Mesenchymal stem cell (in vitro differentiated cells and primary cell): Measurements from ENCODE around the gene TGFBR3L. TPM values are rescaled to one million over a fixed set of nuclear protein-coding genes. Genes with fewer than 3 reads are reported as not detected.

Experiments used
- DNase-seq: peaks from one replicate; pipeline ENCODE4 v3.0.0-alpha.2; 2013
- H2AFZ ChIP-seq: one replicate; pipeline ENCODE4 v1.6.1; 2013; ENCODE audit warnings: low read depth, mild to moderate bottlenecking, control low read depth, inconsistent platforms, low read length, moderate library complexity
- H2AK5ac ChIP-seq: 2 replicates; pipeline ENCODE4 v1.6.1; 2013; ENCODE audit warnings: low read length, moderate library complexity, mild to moderate bottlenecking, inconsistent platforms; ENCODE audit not compliant: severe bottlenecking
- H2BK120ac ChIP-seq: one replicate; pipeline ENCODE4 v1.6.1; 2013; ENCODE audit warnings: low read depth, mild to moderate bottlenecking, inconsistent platforms, low read length, moderate library complexity
- H2BK12ac ChIP-seq, 2 experiments: one replicate each; pipeline ENCODE4 v1.6.1; 2013; ENCODE audit warnings: inconsistent platforms in 2 of 2, low read length in 2 of 2, mild to moderate bottlenecking in 2 of 2, moderate library complexity in 2 of 2, control low read depth in 1 of 2
- H2BK15ac ChIP-seq: one replicate; pipeline ENCODE4 v1.6.1; 2013; ENCODE audit warnings: mild to moderate bottlenecking, low read depth, inconsistent platforms; ENCODE audit not compliant: poor library complexity, severe bottlenecking
- H2BK5ac ChIP-seq: 2 replicates; pipeline ENCODE4 v1.6.1; 2013; ENCODE audit warnings: low read depth, mild to moderate bottlenecking, low read length, control low read depth, inconsistent platforms; ENCODE audit not compliant: poor library complexity, severe bottlenecking
- H3K14ac ChIP-seq, 2 experiments: one replicate each; pipeline ENCODE4 v1.6.1; 2013; ENCODE audit warnings: inconsistent platforms in 2 of 2, low read length in 2 of 2, control low read depth in 1 of 2, mild to moderate bottlenecking in 1 of 2, moderate library complexity in 1 of 2
- H3K18ac ChIP-seq, 2 experiments: one replicate each; pipeline ENCODE4 v1.6.1; 2013; ENCODE audit warnings: inconsistent platforms in 2 of 2, low read length in 2 of 2, control low read depth in 1 of 2, low read depth in 1 of 2, mild to moderate bottlenecking in 1 of 2
- H3K23ac ChIP-seq, 2 experiments: one replicate each; pipeline ENCODE4 v1.6.1; 2013; ENCODE audit warnings: inconsistent platforms in 2 of 2, low read length in 2 of 2, mild to moderate bottlenecking in 2 of 2, moderate library complexity in 2 of 2, control low read depth in 1 of 2
- H3K27ac ChIP-seq: 2 replicates; pipeline ENCODE4 v1.5.1; 2013; ENCODE audit warnings: mild to moderate bottlenecking, moderate library complexity, low read length, control low read depth, inconsistent platforms; ENCODE audit not compliant: poor library complexity, severe bottlenecking
- H3K27me3 ChIP-seq, 2 experiments: 2 replicates each; pipeline versions ENCODE4 v1.6.1 to v1.7.0; 2013; ENCODE audit warnings: low read length in 2 of 2, mild to moderate bottlenecking in 2 of 2, moderate library complexity in 2 of 2, control low read depth in 1 of 2, inconsistent platforms in 1 of 2; ENCODE audit not compliant: control insufficient read depth in 1 of 2, insufficient read depth in 1 of 2
- H3K36me3 ChIP-seq, 2 experiments: 2 replicates each; pipeline versions ENCODE4 v1.6.1 to v1.7.0; 2013; ENCODE audit warnings: low read length in 2 of 2, control low read depth in 1 of 2, inconsistent platforms in 1 of 2, low read depth in 1 of 2, mild to moderate bottlenecking in 1 of 2; ENCODE audit not compliant: insufficient read depth in 2 of 2, control insufficient read depth in 1 of 2
- H3K4ac ChIP-seq, 2 experiments: one replicate each; pipeline ENCODE4 v1.6.1; 2013; ENCODE audit warnings: inconsistent platforms in 2 of 2, low read length in 2 of 2, mild to moderate bottlenecking in 2 of 2, moderate library complexity in 2 of 2, control low read depth in 1 of 2, low read depth in 1 of 2
- H3K4me1 ChIP-seq: 2 replicates; pipeline ENCODE4 v1.6.1; 2013; ENCODE audit warnings: low read depth, low read length, control low read depth; ENCODE audit not compliant: control insufficient read depth, insufficient read depth
- H3K4me2 ChIP-seq: 2 replicates; pipeline ENCODE4 v1.6.1; 2013; ENCODE audit warnings: low read length, mild to moderate bottlenecking, inconsistent platforms; ENCODE audit not compliant: poor library complexity, severe bottlenecking
- H3K4me3 ChIP-seq, 2 experiments: 2 replicates each; pipeline versions ENCODE4 v1.5.1 to v1.7.0; 2013; ENCODE audit warnings: low read length in 2 of 2, mild to moderate bottlenecking in 2 of 2, control low read depth in 1 of 2, low read depth in 1 of 2; ENCODE audit not compliant: insufficient read depth in 1 of 2
- H3K79me1 ChIP-seq: replicated peaks from 2 replicates; pipeline ENCODE4 v1.6.1; 2013; ENCODE audit warnings: mild to moderate bottlenecking, control low read depth, low read length, inconsistent platforms; ENCODE audit not compliant: poor library complexity, severe bottlenecking
- H3K9ac ChIP-seq: 2 replicates; pipeline ENCODE4 v1.7.0; 2013; ENCODE audit warnings: mild to moderate bottlenecking, low read length, moderate library complexity
- H3K9me3 ChIP-seq: 2 replicates; pipeline ENCODE4 v1.7.0; 2013; ENCODE audit warnings: mild to moderate bottlenecking, low read length; ENCODE audit not compliant: control insufficient read depth
- H4K8ac ChIP-seq: one replicate; pipeline ENCODE4 v1.6.1; 2013; ENCODE audit warnings: inconsistent platforms, mild to moderate bottlenecking, low read length, moderate library complexity
- H4K91ac ChIP-seq: one replicate; pipeline ENCODE4 v1.6.1; 2013; ENCODE audit warnings: mild to moderate bottlenecking, low read length, inconsistent platforms
- WGBS: methylation state at CpG from one replicate; pipeline ENCODE4 v1.1.7; 2013; ENCODE audit warnings: mixed read lengths; 5-methylcytosine and 5-hydroxymethylcytosine counted together
- polyA plus RNA-seq, 2 experiments: library from polyadenylated mRNA; stranded (reverse); fragments of 200-250 nt; gene quantifications; one replicate each; pipeline ENCODE4 v1.2.3, GENCODE V29; 2013

TGFBR3L gene
- polyA plus RNA-seq (2013, experiment 1 of 2): 3.1 TPM
- 2.7 TPM for polyA plus RNA-seq (2013, experiment 2 of 2)

- H3K9me3 ChIP-seq: no peaks in the 10 kb centered on the region
- H4K8ac ChIP-seq: peak within 1 kb of the TSS; percentile 24
- no peak within 1 kb of the TSS for H3K14ac ChIP-seq
- no peak within 1 kb of the TSS for H4K91ac ChIP-seq
- peak within 1 kb of the TSS; percentile 60 for H2BK15ac ChIP-seq
- no peak within 1 kb of the TSS for H2BK12ac ChIP-seq
- no peak within 1 kb of the TSS for H3K18ac ChIP-seq
- H3K4me3 ChIP-seq: no peak within 1 kb of the TSS
- no peak within 1 kb of the TSS for H2BK5ac ChIP-seq
- no peak within 1 kb of the TSS for H3K4ac ChIP-seq
- H3K23ac ChIP-seq: peak within 1 kb of the TSS in 1 of 2 experiments; percentile 57
- no peak within 1 kb of the TSS for H2AK5ac ChIP-seq
- H3K9ac ChIP-seq: no peak within 1 kb of the TSS
- H2BK120ac ChIP-seq: no peak within 1 kb of the TSS
- peaks cover 26% of the 10 kb centered on the region for H3K4me1 ChIP-seq
- DNase-seq: no peak
- WGBS: 93% methylated on average over 11 of the region's 12 CpGs
- no peak within 1 kb of the TSS for H3K4me2 ChIP-seq
- H3K27me3 ChIP-seq: peaks cover 21 to 31% of the 10 kb centered on the region in 2 experiments
- H3K79me1 ChIP-seq: peaks cover 17% of the 10 kb centered on the region
- H3K36me3 ChIP-seq: peaks cover 28 to 52% of the 10 kb centered on the region in 2 experiments
- H2AFZ ChIP-seq: no peak within 1 kb of the TSS
- H3K27ac ChIP-seq: no peak within 1 kb of the TSS
Observed at GRCh38 chr19:7914598-7915045, at the start of gene TGFBR3L. TSS of gene TGFBR3L (plus strand) at chr19:7914830.

- Histone ChIP-seq H2BK5ac (no peak overlapping the region), H4K91ac (no peak overlapping the region), H3K4ac (no peak overlapping the region), H3K18ac (no peak overlapping the region), H2AFZ (no peak overlapping the region), H3K4me1 (peaks cover 36% of the 10 kb centered on the region), H2BK120ac (no peak overlapping the region), H3K4me2 (no peak overlapping the region), H3K9ac (no peak overlapping the region), H2BK12ac (no peak overlapping the region), H3K23ac (no peak overlapping the region), H3K4me3 (no peak overlapping the region), H3K79me1 (no peaks in the 10 kb centered on the region), H3K27ac (no peak overlapping the region), H3K36me3 (peaks cover 0 to 21% of the 10 kb centered on the region in 2 experiments), H3K9me3 (no peaks in the 10 kb centered on the region), H2AK5ac (no peak overlapping the region), H2BK15ac (no peak overlapping the region), H3K27me3 (peaks cover 17 to 31% of the 10 kb centered on the region in 2 experiments), H4K8ac (no peak overlapping the region), H3K14ac (no peak overlapping the region)
- DNase-seq: no peak
- WGBS: 70% methylated on average over 10 of the region's 10 CpGs
Observed at GRCh38 chr19:7865262-7865911, 49.2 kb upstream of the TGFBR3L start.

GRCh38 chr19:7866399-7867091, 48.1 kb upstream of the TGFBR3L start:
- Histone ChIP-seq H3K4me1 (peaks cover 47% of the 10 kb centered on the region), H3K9ac (no peak overlapping the region), H3K4me3 (no peak overlapping the region), H3K23ac (no peak overlapping the region), H2BK15ac (no peak overlapping the region), H4K91ac (no peak overlapping the region), H3K9me3 (no peaks in the 10 kb centered on the region), H3K14ac (no peak overlapping the region), H2AFZ (no peak overlapping the region), H2AK5ac (no peak overlapping the region), H3K4ac (no peak overlapping the region), H3K79me1 (no peaks in the 10 kb centered on the region), H3K4me2 (no peak overlapping the region), H2BK120ac (no peak overlapping the region), H3K27me3 (peaks cover 13 to 31% of the 10 kb centered on the region in 2 experiments), H2BK12ac (no peak overlapping the region), H3K27ac (no peak overlapping the region), H2BK5ac (no peak overlapping the region), H4K8ac (no peak overlapping the region), H3K36me3 (peaks cover 0 to 17% of the 10 kb centered on the region in 2 experiments), H3K18ac (no peak overlapping the region)
- 79% methylated on average over 12 of the region's 12 CpGs for WGBS
- no peak for DNase-seq

- Histone ChIP-seq H3K9me3 (no peaks in the 10 kb centered on the region), H3K18ac (no peak overlapping the region), H3K36me3 (peaks cover 0 to 13% of the 10 kb centered on the region in 2 experiments), H2AFZ (no peak overlapping the region), H2BK12ac (no peak overlapping the region), H3K4me1 (peaks cover 47% of the 10 kb centered on the region), H3K4me2 (no peak overlapping the region), H2BK15ac (no peak overlapping the region), H2BK5ac (no peak overlapping the region), H3K27ac (no peak overlapping the region), H3K27me3 (peaks cover 10 to 38% of the 10 kb centered on the region in 2 experiments), H2AK5ac (no peak overlapping the region), H3K9ac (no peak overlapping the region), H3K79me1 (no peaks in the 10 kb centered on the region), H2BK120ac (no peak overlapping the region), H3K4ac (no peak overlapping the region), H4K91ac (no peak overlapping the region), H3K4me3 (no peak overlapping the region), H3K14ac (no peak overlapping the region), H4K8ac (no peak overlapping the region), H3K23ac (no peak overlapping the region)
- no peak for DNase-seq
- 86% methylated on average over 9 of the region's 9 CpGs for WGBS
Observed at GRCh38 chr19:7867092-7867844, 47.4 kb upstream of the TGFBR3L start.
